MG63 (cell line): ENCODE data around the gene CDKL1. TPM values are rescaled to one million over a fixed set of nuclear protein-coding genes. Genes with fewer than 3 reads are reported as not detected.
A peak's percentile ranks its signal among the peaks of the same experiment; 100 is the strongest.

Source experiments
- DNase-seq: peaks from one replicate; pipeline ENCODE4 v3.0.0-alpha.2; 2020
- H3K27me3 ChIP-seq: fragments of 250-450 bp; sonication (Bioruptor Pico); 2 replicates; pipeline ENCODE4 v1.5.1; 2020; ENCODE audit warnings: mild to moderate bottlenecking, moderate library complexity
- H3K36me3 ChIP-seq: fragments of 250-450 bp; sonication (Bioruptor Pico); 2 replicates; pipeline ENCODE4 v1.5.1; 2020; ENCODE audit warnings: mild to moderate bottlenecking, moderate library complexity
- H3K4me3 ChIP-seq: fragments of 250-450 bp; sonication (Bioruptor Pico); 2 replicates; pipeline ENCODE4 v1.5.1; 2020; ENCODE audit warnings: mild to moderate bottlenecking, moderate library complexity
- H3K9me3 ChIP-seq: fragments of 250-450 bp; sonication (Bioruptor Pico); 2 replicates; pipeline ENCODE4 v1.5.1; 2020; ENCODE audit warnings: mild to moderate bottlenecking, moderate library complexity
- total RNA-seq: library from RNA; depleted of rRNA; stranded (reverse); fragments of >200 nt; shearing (Covaris generic); gene quantifications from 2 replicates; pipeline ENCODE4 v1.2.3, GENCODE V29; 2014; ENCODE audit warnings: low replicate concordance

CDKL1 gene
- total RNA-seq, 1 experiment from 2014 or later = 15.2 TPM

DNA sequence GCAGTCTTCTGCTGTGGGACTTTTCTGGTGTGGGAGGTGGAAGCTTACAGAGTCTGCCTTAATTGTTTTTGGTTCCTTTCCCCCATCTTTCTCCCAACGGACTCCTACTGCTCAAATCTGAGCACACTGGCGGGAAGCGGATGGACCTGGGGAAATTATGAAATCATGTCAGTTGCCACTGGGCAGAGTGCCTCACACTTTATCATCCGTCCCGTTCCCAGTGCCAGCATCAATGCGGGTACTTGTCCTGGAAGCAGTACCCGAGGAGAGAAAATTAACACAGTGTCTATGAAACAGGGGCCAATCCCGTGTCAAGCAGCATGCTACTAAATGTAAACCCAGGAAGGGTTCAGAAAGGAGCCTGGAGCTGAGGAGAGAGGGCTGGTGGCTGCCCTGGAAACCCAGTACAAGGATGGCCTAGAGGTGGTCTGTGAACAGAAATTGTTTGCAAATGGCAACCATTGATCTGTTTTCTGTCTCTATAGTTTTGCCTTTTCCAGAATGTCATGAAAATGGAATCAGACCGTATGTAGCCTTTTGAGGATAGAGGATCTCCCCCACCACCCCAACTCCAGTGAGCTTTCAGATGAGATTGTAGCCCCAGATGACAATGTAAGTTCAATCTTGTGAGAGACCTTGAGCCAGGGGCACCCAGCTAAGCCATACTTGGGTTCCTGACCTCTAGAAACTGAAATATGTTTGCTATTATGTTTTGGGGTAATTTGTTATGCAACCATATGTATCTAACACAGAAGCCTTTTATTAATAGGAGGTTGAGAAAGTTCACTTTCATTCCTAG lies 908 bp upstream of the CDKL1 start:
- Histone ChIP-seq H3K27me3 (no peaks in the 10 kb centered on the region), H3K4me3 (peak overlapping the region; percentile 66), H3K36me3 (no peaks in the 10 kb centered on the region), H3K9me3 (no peaks in the 10 kb centered on the region)
- DNase-seq = peak; percentile 72

DNA sequence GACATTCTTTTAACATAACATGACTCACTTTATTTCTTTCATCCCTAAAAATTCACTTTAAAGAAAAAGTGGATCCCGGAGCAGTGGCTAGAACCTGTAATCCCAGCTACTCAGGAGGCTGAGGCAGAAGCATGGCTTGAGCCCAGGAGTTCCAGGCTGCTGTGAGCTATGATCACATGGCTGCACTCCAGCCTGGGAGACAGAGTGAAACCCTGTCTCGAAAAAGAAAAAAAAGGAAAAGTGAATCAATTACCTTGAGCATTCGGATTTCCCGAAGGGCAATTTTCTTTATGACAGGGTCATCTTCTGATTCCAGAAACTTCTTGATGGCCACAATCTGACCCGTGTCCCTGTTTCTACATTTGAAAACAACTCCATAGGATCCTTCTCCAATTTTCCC lies 1.2 kb downstream of the CDKL1 start:
- Histone ChIP-seq H3K9me3 (no peaks in the 10 kb centered on the region), H3K27me3 (no peaks in the 10 kb centered on the region), H3K4me3 (peak overlapping the region; percentile 66), H3K36me3 (no peaks in the 10 kb centered on the region)
- peak; percentile 44 for DNase-seq

DNA sequence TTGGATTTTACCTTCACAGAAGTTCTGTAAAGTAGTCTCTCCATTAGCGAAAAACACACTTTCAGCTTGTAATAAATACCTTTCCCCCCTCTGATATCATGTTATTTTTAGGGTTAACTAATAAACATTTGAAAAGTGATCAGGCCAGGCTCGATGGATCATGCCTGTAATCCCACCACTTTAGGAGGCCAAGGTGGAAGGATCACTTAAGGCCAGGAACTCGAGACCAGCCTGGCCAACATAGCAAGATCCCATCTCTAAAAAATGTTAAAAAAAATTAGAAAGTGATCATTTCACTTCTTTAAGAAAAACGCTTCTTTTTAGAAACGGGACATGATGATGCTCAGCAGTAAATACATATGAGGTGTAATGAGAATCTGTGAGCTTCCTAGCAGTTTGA lies 2.0 kb downstream of the CDKL1 start:
- Histone ChIP-seq H3K9me3 (no peaks in the 10 kb centered on the region), H3K36me3 (no peaks in the 10 kb centered on the region), H3K27me3 (no peaks in the 10 kb centered on the region), H3K4me3 (peak overlapping the region; percentile 66)
- DNase-seq = no peak

DNA sequence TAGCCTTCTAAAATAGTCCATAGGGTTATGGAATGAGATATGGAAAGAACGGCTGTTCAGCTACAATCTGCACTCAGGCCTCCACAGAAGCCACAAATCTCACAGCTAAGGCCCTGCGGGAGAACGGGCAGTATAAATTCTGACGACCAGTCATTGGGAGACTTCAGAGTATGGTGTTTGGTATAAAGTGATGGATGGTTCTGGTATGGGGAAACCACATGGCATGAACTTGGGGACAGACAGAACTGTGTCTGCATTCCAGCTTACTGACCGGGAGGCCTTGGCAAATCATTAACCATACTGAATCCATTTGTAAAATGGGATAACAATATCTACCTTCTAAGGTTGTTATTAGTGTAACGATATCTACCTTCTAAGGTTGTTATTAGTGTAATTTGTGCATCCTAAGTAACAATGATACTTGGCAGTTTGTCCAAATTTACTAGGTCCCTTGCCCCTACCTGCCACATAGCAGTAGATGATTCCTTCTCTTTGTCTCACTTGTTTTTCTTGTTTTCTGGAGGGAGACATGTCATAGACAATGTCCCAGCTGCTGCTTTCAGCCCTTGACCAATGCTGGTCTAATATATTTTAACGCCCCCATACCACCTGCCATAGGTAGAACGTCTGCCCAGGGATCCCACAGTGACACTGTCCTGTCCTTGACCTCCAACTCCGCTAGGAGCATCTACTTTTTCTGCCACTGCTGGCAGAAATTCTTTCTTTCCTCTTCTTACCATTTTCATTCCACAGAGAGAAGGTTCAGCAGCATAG lies 6.8 kb downstream of the CDKL1 start:
- no peak for DNase-seq
- Histone ChIP-seq H3K4me3 (no peak overlapping the region), H3K9me3 (no peaks in the 10 kb centered on the region), H3K36me3 (no peaks in the 10 kb centered on the region), H3K27me3 (no peaks in the 10 kb centered on the region)

DNA sequence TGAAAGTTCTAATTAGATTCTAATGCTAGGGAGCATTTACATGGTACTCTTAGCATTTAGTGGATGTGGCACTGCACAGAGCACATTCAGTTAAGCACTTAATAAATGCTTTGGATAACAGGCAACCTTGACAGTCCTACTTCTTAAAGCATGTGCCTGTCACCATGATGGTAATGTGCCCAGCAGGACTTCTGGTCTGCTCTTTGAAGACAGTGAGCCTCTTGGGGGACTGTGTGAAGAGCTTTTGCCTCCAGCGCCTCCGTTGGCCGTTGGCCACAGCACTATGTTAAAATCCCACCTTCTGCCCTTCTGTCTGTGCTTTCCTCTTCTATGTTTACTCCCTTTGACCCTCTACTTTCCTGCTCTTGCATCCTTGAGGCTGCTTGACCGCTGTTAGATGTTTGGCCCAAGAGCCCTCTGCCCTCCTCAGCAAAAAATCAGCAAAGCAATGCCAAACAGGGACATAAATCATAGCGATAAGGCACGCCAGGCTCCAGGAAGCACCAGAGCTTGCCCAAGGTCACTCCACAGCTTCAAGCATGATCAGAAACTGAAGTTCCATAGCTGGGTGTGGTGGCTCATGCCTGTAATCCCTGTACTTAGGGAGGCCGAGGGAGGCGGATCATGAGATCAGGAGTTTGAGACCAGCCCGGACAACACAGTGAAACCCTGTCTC lies 8.3 kb downstream of the CDKL1 start:
- DNase-seq = no peak
- no peaks in the 10 kb centered on the region for H3K36me3 ChIP-seq
- H3K9me3 ChIP-seq = no peaks in the 10 kb centered on the region
- H3K4me3 ChIP-seq = no peak overlapping the region
- H3K27me3 ChIP-seq = no peaks in the 10 kb centered on the region

DNA sequence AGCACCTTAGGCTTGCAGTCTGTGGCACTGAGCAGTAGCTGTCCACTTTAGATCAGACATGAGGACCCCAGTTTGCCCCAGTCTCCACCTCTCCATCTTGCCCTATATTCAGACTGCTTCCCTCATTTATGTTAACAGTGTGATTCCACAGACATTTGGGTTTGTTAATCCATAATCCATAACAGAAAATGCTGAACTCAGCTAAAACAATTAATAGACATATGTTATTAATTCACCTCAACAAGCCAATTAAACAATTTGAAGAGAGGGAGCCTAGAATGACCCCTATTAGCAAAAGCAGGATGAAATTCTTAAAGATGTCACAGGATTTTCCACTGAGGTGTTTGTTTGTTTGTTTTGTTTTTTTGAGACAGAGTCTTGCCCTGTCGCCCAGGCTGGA lies 9.1 kb downstream of the CDKL1 start:
- Histone ChIP-seq H3K27me3 (no peaks in the 10 kb centered on the region), H3K9me3 (no peaks in the 10 kb centered on the region), H3K4me3 (no peak overlapping the region), H3K36me3 (no peaks in the 10 kb centered on the region)
- DNase-seq = no peak

DNA sequence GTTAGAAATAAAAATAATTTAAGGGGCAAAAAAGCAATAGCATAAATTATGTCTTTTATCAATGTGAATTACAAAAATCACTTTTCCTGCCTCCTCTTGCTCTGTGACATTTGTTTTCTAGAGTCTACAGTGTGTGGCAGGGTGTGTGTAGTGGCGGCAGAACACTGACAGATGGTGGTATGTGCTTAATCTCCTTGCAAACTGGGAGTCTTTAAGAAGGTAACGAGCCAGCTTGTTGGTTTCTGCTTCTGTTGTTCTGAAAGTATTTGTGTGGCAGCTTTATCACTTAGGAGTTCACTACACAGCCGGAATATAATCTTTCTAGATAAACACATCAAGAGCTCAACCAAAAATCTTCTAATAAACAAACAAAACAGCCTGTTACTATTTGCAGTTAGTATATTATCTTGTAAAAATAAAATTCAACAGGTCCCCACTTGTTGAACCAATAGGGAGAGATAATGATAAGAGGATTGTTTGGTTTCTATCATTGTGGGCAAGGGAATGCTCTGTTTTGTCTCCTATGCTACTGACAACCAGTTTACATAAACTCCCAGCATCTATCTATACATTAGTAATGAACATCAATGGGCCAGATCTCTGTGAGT lies 13.0 kb downstream of the CDKL1 start:
- H3K27me3 ChIP-seq = no peaks in the 10 kb centered on the region
- H3K36me3 ChIP-seq = no peaks in the 10 kb centered on the region
- H3K4me3 ChIP-seq = no peak overlapping the region
- no peaks in the 10 kb centered on the region for H3K9me3 ChIP-seq
- no peak for DNase-seq

DNA sequence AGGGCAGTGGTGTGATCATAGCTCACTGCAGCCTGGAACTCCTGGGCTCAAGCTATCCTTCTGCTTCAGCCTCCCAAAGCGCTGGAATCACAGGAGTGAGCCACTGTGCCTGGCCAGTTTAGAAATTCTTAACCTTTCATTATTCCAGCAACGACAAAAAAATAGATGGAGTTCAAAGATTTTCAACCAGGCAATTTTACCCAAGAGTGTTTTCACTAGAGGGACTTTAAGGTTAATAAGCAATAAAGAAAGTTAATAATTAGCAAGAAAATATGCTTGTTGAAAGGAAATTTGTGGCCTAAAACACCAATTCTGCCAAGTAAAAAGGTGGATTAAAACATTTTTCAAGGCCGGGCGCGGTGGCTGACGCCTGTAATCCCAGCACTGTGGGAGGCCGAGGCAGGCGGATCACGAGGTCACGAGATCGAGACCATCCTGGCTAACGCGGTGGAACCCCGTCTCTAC lies 14.8 kb downstream of the CDKL1 start:
- DNase-seq = no peak
- no peaks in the 10 kb centered on the region for H3K36me3 ChIP-seq
- H3K9me3 ChIP-seq = no peaks in the 10 kb centered on the region
- H3K27me3 ChIP-seq = no peaks in the 10 kb centered on the region
- H3K4me3 ChIP-seq = no peak overlapping the region

DNA sequence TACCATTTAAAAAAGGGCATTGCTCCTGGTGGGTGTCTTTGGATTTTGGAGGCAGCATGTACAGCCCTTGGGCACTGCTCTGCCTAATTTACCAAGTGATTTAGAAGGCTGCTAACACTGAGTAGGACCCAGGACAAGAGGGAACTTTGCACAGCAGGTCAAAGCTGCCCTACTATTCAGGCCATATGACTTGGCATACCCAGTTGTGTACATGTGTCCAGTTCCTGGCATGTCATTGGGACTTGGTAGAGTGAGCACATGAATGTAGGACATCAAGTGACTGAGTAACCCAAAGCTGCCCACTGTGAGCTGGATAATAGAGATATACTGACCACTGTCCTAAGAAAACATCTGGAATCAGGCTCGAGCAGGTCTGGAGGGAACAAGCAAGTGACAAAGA lies 15.7 kb downstream of the CDKL1 start:
- DNase-seq = no peak
- Histone ChIP-seq H3K36me3 (no peaks in the 10 kb centered on the region), H3K27me3 (no peaks in the 10 kb centered on the region), H3K9me3 (no peaks in the 10 kb centered on the region), H3K4me3 (no peak overlapping the region)

DNA sequence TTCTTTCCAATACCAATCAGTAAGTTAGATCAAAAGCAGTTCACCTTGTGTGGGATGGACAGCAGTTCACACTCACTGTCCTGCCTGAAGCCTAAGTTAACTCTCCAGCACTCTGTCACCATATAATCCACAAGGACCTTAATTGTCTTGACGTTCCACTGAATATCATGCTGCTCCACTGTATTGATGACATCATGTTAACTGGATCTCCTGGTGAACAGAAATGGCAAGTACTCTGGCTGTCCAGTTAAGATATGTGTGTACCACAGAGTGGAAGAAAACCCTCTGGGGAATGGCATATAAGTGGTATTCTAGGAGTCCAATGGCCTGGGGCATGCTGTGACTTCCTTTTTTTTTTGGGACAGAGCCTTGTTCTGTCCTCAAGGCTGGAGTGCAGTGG lies 16.2 kb downstream of the CDKL1 start:
- Histone ChIP-seq H3K27me3 (no peaks in the 10 kb centered on the region), H3K4me3 (no peak overlapping the region)
- DNase-seq = no peak

DNA sequence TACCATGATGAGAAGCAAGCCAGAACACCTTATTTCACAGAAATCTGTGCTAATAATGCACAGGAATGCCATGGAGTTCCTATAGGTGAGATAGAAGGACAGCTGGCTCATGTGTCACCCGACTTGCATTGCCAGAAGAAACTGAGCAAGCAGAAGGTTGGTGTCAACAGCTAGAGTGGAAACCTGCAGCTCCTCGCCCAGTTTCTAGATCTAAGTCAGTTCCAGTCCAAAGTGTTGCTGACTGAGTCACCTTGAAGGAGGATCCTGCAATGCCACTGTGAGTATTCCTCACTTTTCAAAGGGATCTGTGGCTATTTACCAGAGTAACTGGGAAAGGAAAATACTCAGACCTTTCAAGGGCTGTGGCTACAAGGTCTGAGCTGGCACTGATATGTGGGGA lies 17.1 kb downstream of the CDKL1 start:
- no peak overlapping the region for H3K4me3 ChIP-seq
- no peaks in the 10 kb centered on the region for H3K9me3 ChIP-seq
- no peaks in the 10 kb centered on the region for H3K36me3 ChIP-seq
- no peak for DNase-seq
- no peaks in the 10 kb centered on the region for H3K27me3 ChIP-seq

More for the DNA sequence above, 16.2 kb downstream of the CDKL1 start:
- H3K36me3 ChIP-seq = no peaks in the 10 kb centered on the region
- H3K9me3 ChIP-seq = no peaks in the 10 kb centered on the region

DNA sequence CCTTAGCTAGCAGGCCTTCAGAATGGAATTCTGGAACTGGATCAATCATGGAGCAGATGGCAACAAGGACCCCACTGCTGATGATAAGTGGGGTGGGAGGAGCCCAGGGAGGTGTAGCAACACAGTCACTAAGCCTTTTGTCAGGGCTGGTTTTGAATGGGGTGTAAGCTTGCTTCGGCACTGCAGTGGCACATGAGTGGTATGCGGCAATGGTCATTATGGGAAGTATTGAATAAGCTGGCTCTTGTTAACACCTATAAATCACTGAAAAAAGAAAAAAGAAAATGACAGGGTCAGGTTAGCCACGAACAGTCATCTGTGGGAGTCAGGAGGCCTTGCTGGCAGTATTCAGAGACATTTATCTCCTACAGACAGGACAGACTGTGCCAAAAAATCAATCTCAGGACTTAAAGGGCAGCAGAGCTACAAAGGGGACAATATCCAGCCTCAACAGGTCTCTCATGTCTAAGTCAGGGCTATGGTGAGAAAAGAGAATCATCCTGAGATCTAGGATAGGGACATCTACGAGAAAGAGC lies 19.1 kb downstream of the CDKL1 start:
- no peaks in the 10 kb centered on the region for H3K36me3 ChIP-seq
- H3K9me3 ChIP-seq = no peaks in the 10 kb centered on the region
- H3K27me3 ChIP-seq = no peaks in the 10 kb centered on the region
- no peak for DNase-seq
- H3K4me3 ChIP-seq = no peak overlapping the region

DNA sequence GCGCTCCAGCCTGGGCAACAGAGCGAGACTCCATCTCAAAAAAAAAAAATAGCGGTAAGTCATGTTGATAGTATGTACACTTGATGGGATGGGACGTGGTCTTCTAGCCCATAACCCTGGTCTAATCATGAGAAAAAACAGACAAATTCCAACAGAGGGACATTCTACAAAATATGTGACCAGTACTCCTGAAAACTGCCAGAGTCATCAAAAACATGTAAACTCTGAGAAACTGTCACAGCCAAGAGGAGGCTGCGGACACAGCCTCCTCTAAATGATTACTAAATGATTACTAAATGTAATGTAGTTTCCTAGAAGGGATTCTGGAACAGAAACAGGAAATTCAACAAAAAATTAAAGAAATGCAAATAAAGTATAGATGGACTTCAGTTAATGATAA lies 20.9 kb downstream of the CDKL1 start:
- H3K36me3 ChIP-seq = no peaks in the 10 kb centered on the region
- no peaks in the 10 kb centered on the region for H3K27me3 ChIP-seq
- H3K4me3 ChIP-seq = no peak overlapping the region
- H3K9me3 ChIP-seq = no peaks in the 10 kb centered on the region
- DNase-seq = no peak

DNA sequence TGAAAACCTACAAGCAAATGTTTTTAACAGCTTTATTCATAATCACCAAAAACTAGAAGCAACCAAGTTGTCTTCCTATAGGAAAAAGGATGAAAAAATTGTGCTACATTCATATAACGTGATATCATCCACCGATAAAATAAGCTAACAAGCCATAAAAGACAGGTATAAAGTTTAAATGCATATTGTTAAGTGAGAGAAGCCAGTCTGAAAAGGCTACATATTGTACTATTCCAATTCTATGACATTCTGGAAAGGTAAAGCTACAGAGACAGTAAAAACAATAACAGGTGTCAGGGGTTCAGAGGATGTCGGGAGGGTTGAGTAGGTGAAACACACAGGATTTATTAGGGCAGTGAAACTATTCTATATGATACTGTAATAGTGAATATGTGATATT lies 22.7 kb downstream of the CDKL1 start:
- Histone ChIP-seq H3K36me3 (no peaks in the 10 kb centered on the region), H3K4me3 (no peak overlapping the region), H3K9me3 (no peaks in the 10 kb centered on the region), H3K27me3 (no peaks in the 10 kb centered on the region)
- DNase-seq = no peak

DNA sequence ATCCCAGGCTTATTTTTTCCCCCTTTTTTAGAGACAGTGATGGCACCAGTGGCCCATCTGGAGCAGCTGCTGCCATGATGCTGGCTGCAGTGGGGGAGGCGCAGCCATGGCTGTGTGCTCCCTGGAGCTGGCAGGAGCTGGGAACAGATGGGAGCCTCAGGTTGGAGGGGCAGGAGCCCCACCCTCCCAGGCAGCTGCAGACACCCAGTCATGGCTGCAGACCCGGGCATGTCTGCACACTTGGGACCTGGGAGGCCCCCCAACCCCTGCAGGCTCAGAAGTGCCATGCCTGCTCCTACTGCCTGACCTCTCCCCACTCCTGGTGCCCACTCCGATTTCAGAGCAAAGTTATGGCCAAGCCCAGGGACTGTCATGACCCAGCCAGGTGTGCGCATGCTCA lies 25.1 kb downstream of the CDKL1 start:
- Histone ChIP-seq H3K4me3 (no peak overlapping the region), H3K36me3 (no peaks in the 10 kb centered on the region), H3K27me3 (no peaks in the 10 kb centered on the region), H3K9me3 (no peaks in the 10 kb centered on the region)
- DNase-seq = no peak

DNA sequence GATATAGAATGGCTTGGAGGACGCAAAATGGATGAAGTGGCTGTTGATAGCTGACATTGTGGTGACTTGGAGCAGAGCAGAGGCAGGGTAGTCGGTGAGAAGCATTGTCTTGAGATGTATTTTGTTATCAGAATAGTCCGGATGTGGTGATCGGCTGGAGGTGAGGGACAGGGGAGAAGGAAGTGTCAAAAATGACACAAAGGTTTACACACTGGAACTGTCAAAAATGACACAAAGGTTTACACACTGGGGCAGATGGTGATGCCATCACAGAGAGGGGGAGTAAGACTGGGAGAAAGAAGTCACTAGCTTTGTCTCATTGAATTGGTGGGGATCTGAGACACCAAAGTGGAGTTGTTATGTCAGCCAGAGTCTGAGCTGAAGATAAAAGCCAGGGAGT lies 30.1 kb downstream of the CDKL1 start:
- H3K9me3 ChIP-seq = 0 out of 2 replicates have a peak, but pooled peaks cover 3% of the 10 kb centered on the region
- H3K36me3 ChIP-seq = no peaks in the 10 kb centered on the region
- H3K27me3 ChIP-seq = no peaks in the 10 kb centered on the region
- DNase-seq = no peak
- H3K4me3 ChIP-seq = no peak overlapping the region

DNA sequence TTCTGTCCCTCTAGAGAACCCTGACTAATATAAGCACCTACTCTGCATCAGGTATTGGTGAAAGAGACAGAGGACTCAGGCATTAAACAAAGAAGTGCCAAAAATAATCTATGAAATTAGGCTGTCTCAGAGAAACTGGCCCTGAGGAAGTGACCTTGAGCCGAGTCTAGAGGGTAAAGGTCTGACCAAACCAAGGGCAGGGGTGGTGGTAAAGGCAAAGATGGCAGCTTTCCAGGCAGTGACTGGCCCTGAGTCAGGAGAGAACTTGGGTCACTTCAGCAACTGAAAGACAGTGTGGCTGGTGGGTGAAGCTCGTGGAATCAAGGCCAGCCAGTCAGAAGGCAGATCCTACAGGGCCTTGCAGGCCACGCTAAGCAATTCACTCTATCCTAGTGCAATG lies 30.6 kb downstream of the CDKL1 start:
- H3K9me3 ChIP-seq = 0 out of 2 replicates have a peak, but pooled peaks cover 3% of the 10 kb centered on the region
- H3K4me3 ChIP-seq = no peak overlapping the region
- H3K36me3 ChIP-seq = no peaks in the 10 kb centered on the region
- peak; percentile 48 for DNase-seq
- H3K27me3 ChIP-seq = no peaks in the 10 kb centered on the region
